Transverse colon (tissue), 4 donors: ENCODE data around the gene ELAPOR1. TPM values are rescaled to one million over a fixed set of nuclear protein-coding genes. Genes with fewer than 3 reads are reported as not detected.

ENCODE experiments used
- DNase-seq: peaks from one replicate; pipeline ENCODE4 v3.0.0-alpha.2; 2019
- H3K27ac ChIP-seq, 4 donors: fragments of 200-600 bp; sonication (generic); 2 replicates each; pipeline ENCODE4 v1.5.1; 2016 to 2018; ENCODE audit warnings: inconsistent platforms in 4 of 4
- H3K27me3 ChIP-seq: fragments of 200-600 bp; sonication (generic); 2 replicates; pipeline ENCODE4 v1.5.1; 2017; ENCODE audit warnings: inconsistent platforms
- H3K36me3 ChIP-seq, 4 donors: fragments of 200-600 bp; sonication (generic); 2 replicates each; pipeline ENCODE4 v1.5.1; 2017 to 2019; ENCODE audit warnings: inconsistent platforms in 4 of 4
- H3K4me1 ChIP-seq, 4 donors: fragments of 200-600 bp; sonication (generic); 2 replicates each; pipeline ENCODE4 v1.5.1; 2017 to 2020; ENCODE audit warnings: inconsistent platforms in 4 of 4
- H3K4me3 ChIP-seq, 4 donors: fragments of 200-600 bp; sonication (generic); 1 replicate in 1 of 4; 2 replicates in 3 of 4; pipeline versions ENCODE4 v1.5.1 to v1.6.1; 2017 to 2019; ENCODE audit warnings: inconsistent platforms in 4 of 4
- H3K9me3 ChIP-seq, 2 donors: fragments of 200-600 bp; sonication (generic); 2 replicates each; pipeline ENCODE4 v1.5.1; 2017 to 2019; ENCODE audit warnings: inconsistent platforms in 2 of 2
- CTCF ChIP-seq, 5 experiments: fragments of 200-600 bp in 3 of 5; fragments of 450-650 bp in 2 of 5; sonication (generic) in 3 of 5; IDR thresholded peaks; 1 replicate in 2 of 5; 2 replicates in 3 of 5; pipeline ENCODE4 v1.5.1; 2016 to 2017; ENCODE audit warnings: antibody characterized with exemption in 5 of 5, inconsistent platforms in 3 of 5, mild to moderate bottlenecking in 2 of 5, moderate library complexity in 1 of 5
- EP300 ChIP-seq: sonication (generic); formaldehyde crosslinking; IDR thresholded peaks from one replicate; pipeline ENCODE4 v1.6.1; 2017; ENCODE audit warnings: antibody characterized with exemption, low read depth
- POLR2A ChIP-seq: fragments of 450-650 bp; IDR thresholded peaks from one replicate; pipeline ENCODE4 v1.6.1; 2016; ENCODE audit warnings: antibody characterized with exemption, mild to moderate bottlenecking, moderate library complexity
- POLR2AphosphoS5 ChIP-seq, 3 donors: sonication (generic); formaldehyde crosslinking; IDR thresholded peaks; one replicate each; pipeline ENCODE4 v1.6.1; 2016; ENCODE audit warnings: antibody characterized with exemption in 3 of 3
- WGBS, 2 donors: methylation state at CpG; one replicate each; pipeline ENCODE4 v1.1.5; 2018; ENCODE audit warnings: low coverage in 1 of 2; 5-methylcytosine and 5-hydroxymethylcytosine counted together
- in situ Hi-C, 4 donors: fragments of 200-750 bp; cut with MboI; loops; one replicate each; pipeline versions ENCODE4 v1.15.0 to v1.15.1; 2017; ENCODE audit warnings: low sequenced_read_pairs in 3 of 4, low pct_ligation_motif_present in 1 of 4, low pct_unique_long_range_greater_than_20kb in 1 of 4
- intact Hi-C: fragments of 100-400 bp; cut with DNase I; formaldehyde crosslinking; loops from one replicate; pipeline ENCODE4 v1.15.1; 2023; ENCODE audit warnings: low total_unique reads
- total RNA-seq, 4 donors: library from RNA; depleted of rRNA; stranded (reverse); fragments of >200 nt; gene quantifications; one replicate each; pipeline ENCODE4 v1.1.0, GENCODE V29; 2016

The ELAPOR1 gene
- total RNA-seq, 4 donors from 2014 or later, result 19.5 to 72.2 (median 38.4) TPM

GRCh38 chr1:109083923-109084322, 30.0 kb upstream of the ELAPOR1 start:
- H3K27ac ChIP-seq, result no peak overlapping the region
- in situ Hi-C loops (no loop called here), intact Hi-C loops (no loop called here)
- WGBS, 2 donors, result 53% methylated on average over 1 of the region's 1 CpG; no CpG with 5 or more reads in 1 of the 2 donors
- H3K27me3 ChIP-seq, result no peaks in the 10 kb centered on the region
- TF ChIP-seq CTCF (IDR thresholded peaks at IDR 0.05) (no peak), POLR2A (no peak), EP300 (no peak), POLR2AphosphoS5 (IDR thresholded peaks at IDR 0.05) (no peak)
- H3K4me1 ChIP-seq, result peaks cover 0 to 1% (median 0%) of the 10 kb centered on the region in 4 donors
- no peaks in the 10 kb centered on the region for H3K9me3 ChIP-seq
- H3K4me3 ChIP-seq, result no peak overlapping the region
- no peaks in the 10 kb centered on the region for H3K36me3 ChIP-seq
- DNase-seq, result no peak

GRCh38 chr1:109084563-109085517, 29.1 kb upstream of the ELAPOR1 start:
- 88 to 96% methylated on average over 5 to 13 of the region's 13 CpGs for WGBS, 2 donors
- Histone ChIP-seq H3K27ac (no peak overlapping the region), H3K36me3 (no peaks in the 10 kb centered on the region), H3K4me1 (peaks cover 0 to 10% (median 1%) of the 10 kb centered on the region in 4 donors), H3K27me3 (no peaks in the 10 kb centered on the region), H3K4me3 (no peak overlapping the region), H3K9me3 (no peaks in the 10 kb centered on the region)
- intact Hi-C loops, result no loop called here
- DNase-seq, result no peak
- in situ Hi-C loops, result no loop called here
- TF ChIP-seq EP300, result no peak
- no peak for TF ChIP-seq POLR2A
- TF ChIP-seq CTCF (IDR thresholded peaks at IDR 0.05), result no peak
- TF ChIP-seq POLR2AphosphoS5 (IDR thresholded peaks at IDR 0.05), result no peak

- peaks cover 13 to 42% (median 18%) of the 10 kb centered on the region in 4 donors for H3K4me1 ChIP-seq
- H3K27me3 ChIP-seq, result no peaks in the 10 kb centered on the region
- peak overlapping the region; percentile 95 to 99 (median 95) for H3K27ac ChIP-seq
- in situ Hi-C loops, result no loop called here
- intact Hi-C loops, result no loop called here
- 40 to 77% methylated on average over 5 to 31 of the region's 31 CpGs for WGBS, 2 donors
- DNase-seq, result peak; percentile 85
- H3K36me3 ChIP-seq, result peaks cover 0 to 16% (median 5%) of the 10 kb centered on the region in 4 donors
- H3K4me3 ChIP-seq, result peak overlapping the region in 1 of 4 donors; percentile 91
- TF ChIP-seq POLR2A (no peak), EP300 (no peak), POLR2AphosphoS5 (IDR thresholded peaks at IDR 0.05) (peak in 2 of 3 donors; percentile 8 to 25), CTCF (IDR thresholded peaks at IDR 0.05) (peak; percentile 52 to 67 (median 66))
- no peaks in the 10 kb centered on the region for H3K9me3 ChIP-seq
These were observed 24.5 kb upstream of the ELAPOR1 start for GRCh38 chr1:109089242-109090015.
